ENCODE data around the gene CCDC142. TPM values are rescaled to one million over a fixed set of nuclear protein-coding genes. Genes with fewer than 3 reads are reported as not detected.

The CCDC142 gene
- total RNA-seq, 4 donors from 2014 or later = 60.6 to 132 (median 94.7) TPM

- Histone ChIP-seq H3K9me3 (no peaks in the 10 kb centered on the region), H3K4me1 (peaks cover 6 to 44% (median 12%) of the 10 kb centered on the region in 4 donors)
- DNase-seq = peak; percentile 99 to 100 (median 100)
These were observed 24.5 kb downstream of the CCDC142 start, which contains the start of gene WBP1 for GRCh38 chr2:74458132-74458937. WBP1 (plus strand) TSS chr2:74458438; CDS start chr2:74458603, 165 bp downstream.

GRCh38 chr2:74457549-74458131 lies 25.2 kb downstream of the CCDC142 start:
- DNase-seq = peak; percentile 87 to 93 (median 88)
- no peaks in the 10 kb centered on the region for H3K9me3 ChIP-seq
- peak overlapping the region; percentile 98 to 99 (median 98) for H3K27ac ChIP-seq
- TF ChIP-seq POLR2A (IDR thresholded peaks at IDR 0.05) = peak; percentile 52 to 84
- TF ChIP-seq, protein P1, sequence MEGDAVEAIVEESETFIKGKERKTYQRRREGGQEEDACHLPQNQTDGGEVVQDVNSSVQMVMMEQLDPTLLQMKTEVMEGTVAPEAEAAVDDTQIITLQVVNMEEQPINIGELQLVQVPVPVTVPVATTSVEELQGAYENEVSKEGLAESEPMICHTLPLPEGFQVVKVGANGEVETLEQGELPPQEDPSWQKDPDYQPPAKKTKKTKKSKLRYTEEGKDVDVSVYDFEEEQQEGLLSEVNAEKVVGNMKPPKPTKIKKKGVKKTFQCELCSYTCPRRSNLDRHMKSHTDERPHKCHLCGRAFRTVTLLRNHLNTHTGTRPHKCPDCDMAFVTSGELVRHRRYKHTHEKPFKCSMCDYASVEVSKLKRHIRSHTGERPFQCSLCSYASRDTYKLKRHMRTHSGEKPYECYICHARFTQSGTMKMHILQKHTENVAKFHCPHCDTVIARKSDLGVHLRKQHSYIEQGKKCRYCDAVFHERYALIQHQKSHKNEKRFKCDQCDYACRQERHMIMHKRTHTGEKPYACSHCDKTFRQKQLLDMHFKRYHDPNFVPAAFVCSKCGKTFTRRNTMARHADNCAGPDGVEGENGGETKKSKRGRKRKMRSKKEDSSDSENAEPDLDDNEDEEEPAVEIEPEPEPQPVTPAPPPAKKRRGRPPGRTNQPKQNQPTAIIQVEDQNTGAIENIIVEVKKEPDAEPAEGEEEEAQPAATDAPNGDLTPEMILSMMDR (IDR thresholded peaks at IDR 0.05) = peak in 1 of 6 experiments; percentile 11
- peaks cover 0 to 18% (median 0%) of the 10 kb centered on the region in 3 donors for H3K36me3 ChIP-seq
- H3K27me3 ChIP-seq = no peaks in the 10 kb centered on the region
- H3K4me3 ChIP-seq = peak overlapping the region; percentile 67 to 88 (median 76)
- H3K4me1 ChIP-seq = peaks cover 6 to 38% (median 12%) of the 10 kb centered on the region in 4 donors

More at GRCh38 chr2:74458132-74458937, 24.5 kb downstream of the CCDC142 start, which contains the start of gene WBP1:
- Histone ChIP-seq H3K27me3 (no peaks in the 10 kb centered on the region), H3K27ac (peak within 1 kb of the TSS; percentile 98 to 99 (median 98)), H3K36me3 (peaks cover 0 to 24% (median 0%) of the 10 kb centered on the region in 3 donors), H3K4me3 (peak within 1 kb of the TSS; percentile 67 to 88 (median 78))
- TF ChIP-seq, protein P1 (IDR thresholded peaks at IDR 0.05) = no peak
- TF ChIP-seq POLR2A (IDR thresholded peaks at IDR 0.05) = peak; percentile 59 to 61

- no peak for DNase-seq
- no peaks in the 10 kb centered on the region for H3K9me3 ChIP-seq
- TF ChIP-seq, protein P1 (IDR thresholded peaks at IDR 0.05) = no peak
- no peak for TF ChIP-seq POLR2A (IDR thresholded peaks at IDR 0.05)
- H3K4me1 ChIP-seq = peaks cover 6 to 33% (median 12%) of the 10 kb centered on the region in 4 donors
- H3K27ac ChIP-seq = peak overlapping the region; percentile 98 to 99 (median 98)
- H3K27me3 ChIP-seq = no peaks in the 10 kb centered on the region
- peaks cover 0 to 13% (median 0%) of the 10 kb centered on the region in 3 donors for H3K36me3 ChIP-seq
- peak overlapping the region; percentile 67 to 88 (median 76) for H3K4me3 ChIP-seq
These were observed 25.7 kb downstream of the CCDC142 start for GRCh38 chr2:74457129-74457548.

GRCh38 chr2:74454654-74455511 lies 27.9 kb downstream of the CCDC142 start, which contains the start of gene INO80B:
INO80B (plus strand) TSS chr2:74455087; CDS start chr2:74455117, 30 bp downstream.
- no peaks in the 10 kb centered on the region for H3K27me3 ChIP-seq
- H3K36me3 ChIP-seq = no peaks in the 10 kb centered on the region
- peak within 1 kb of the TSS; percentile 39 to 78 (median 68) for H3K27ac ChIP-seq
- no peak for TF ChIP-seq POLR2A (IDR thresholded peaks at IDR 0.05)
- TF ChIP-seq, protein P1 (IDR thresholded peaks at IDR 0.05) = peak in 2 of 6 experiments; percentile 4 to 8
- H3K9me3 ChIP-seq = no peaks in the 10 kb centered on the region
- H3K4me1 ChIP-seq = peaks cover 6 to 31% (median 12%) of the 10 kb centered on the region in 4 donors
- DNase-seq = peak; percentile 92 to 98 (median 96)
- H3K4me3 ChIP-seq = peak within 1 kb of the TSS; percentile 52 to 84 (median 68)

Data from Peyer's patch (tissue), 4 donors.